HepG2 (cell line): ENCODE measurements around the gene SPRED2. TPM values are rescaled to one million over a fixed set of nuclear protein-coding genes. Genes with fewer than 3 reads are reported as not detected.

Experiments
- BRD4 ChIP-seq: sonication (generic); formaldehyde crosslinking; IDR thresholded peaks from 2 replicates; pipeline ENCODE4 v1.4.0; 2020; ENCODE audit warnings: missing genetic modification reagents
- SOX13 ChIP-seq, 3 experiments: fragments of 450-650 bp in 1 of 3; sonication (generic) in 1 of 3; formaldehyde crosslinking in 1 of 3; IDR thresholded peaks in 2 of 3; conservative IDR thresholded peaks in 1 of 3; 2 replicates each; pipeline versions ENCODE4 v1.5.0 to v1.6.1; 2016 to 2020; ENCODE audit warnings: antibody characterized with exemption in 1 of 3, mild to moderate bottlenecking in 1 of 3, missing compliant biosample characterization in 1 of 3, missing genetic modification reagents in 1 of 3, moderate library complexity in 1 of 3
- ZNF569 ChIP-seq: sonication (generic); formaldehyde crosslinking; IDR thresholded peaks from 2 replicates; pipeline ENCODE4 v1.5.0; 2020; ENCODE audit warnings: mild to moderate bottlenecking, missing genetic modification reagents, moderate library complexity, borderline replicate concordance
- ZNF672 ChIP-seq: sonication (generic); formaldehyde crosslinking; IDR thresholded peaks from 2 replicates; pipeline ENCODE4 v1.8.1; 2022; ENCODE audit warnings: missing genetic modification reagents
- polyA plus RNA-seq, 8 experiments: library from polyadenylated mRNA; depleted of rRNA in 3 of 8; stranded (reverse) in 7 of 8; unstranded in 1 of 8; fragments of >200 nt; fragmentation: Illumina TruSeq in 4 of 8; extraction: Trizol in 4 of 8; gene quantifications; 2 replicates each; pipeline versions ENCODE4 v1.2.1 to v1.2.3, GENCODE V29; 2011 to 2016; ENCODE audit warnings: low read depth in 4 of 8, missing spikeins in 1 of 8, mixed read lengths in 1 of 8; ENCODE audit not compliant: insufficient read depth in 1 of 8
- total RNA-seq, 5 experiments: library from RNA; depleted of rRNA; stranded (reverse); fragments of >200 nt; fragmentation: Illumina TruSeq; extraction: Trizol; gene quantifications; 2 replicates each; pipeline ENCODE4 v1.2.3, GENCODE V29; 2016; ENCODE audit warnings: low read depth in 1 of 5
- TF ChIP-seq, protein P1 (sequence below): sonication (generic); formaldehyde crosslinking; IDR thresholded peaks from 2 replicates; pipeline ENCODE4 v1.4.0; 2020; ENCODE audit warnings: mild to moderate bottlenecking, missing genetic modification reagents, borderline replicate concordance
- TF ChIP-seq, protein P2 (sequence below): sonication (generic); formaldehyde crosslinking; IDR thresholded peaks from 2 replicates; pipeline ENCODE4 v1.4.0; 2020; ENCODE audit warnings: missing genetic modification reagents
- TF ChIP-seq, protein P3 (sequence below): sonication (generic); formaldehyde crosslinking; IDR thresholded peaks from 2 replicates; pipeline ENCODE4 v1.5.0; 2020; ENCODE audit warnings: mild to moderate bottlenecking, missing genetic modification reagents, moderate library complexity
- TF ChIP-seq, protein P4 (sequence below): sonication (generic); formaldehyde crosslinking; IDR thresholded peaks from 2 replicates; pipeline ENCODE4 v1.9.0; 2022; ENCODE audit warnings: missing genetic modification reagents, mild to moderate bottlenecking, borderline replicate concordance
- TF ChIP-seq, protein P5 (sequence below): sonication (generic); formaldehyde crosslinking; IDR thresholded peaks from 2 replicates; pipeline ENCODE4 v1.5.1; 2020; ENCODE audit warnings: missing genetic modification reagents, mild to moderate bottlenecking, borderline replicate concordance
- TF ChIP-seq, protein P6 (sequence below): sonication (generic); formaldehyde crosslinking; IDR thresholded peaks from 2 replicates; pipeline ENCODE4 v1.9.0; 2021; ENCODE audit warnings: missing genetic modification reagents, borderline replicate concordance

SPRED2 gene
- total and polyA plus RNA-seq, 2 of the 13 experiments (the other 11 are each of a cell fraction or from before 2014, with no cell fraction given), result 13.0 to 37.0 TPM

DNA sequence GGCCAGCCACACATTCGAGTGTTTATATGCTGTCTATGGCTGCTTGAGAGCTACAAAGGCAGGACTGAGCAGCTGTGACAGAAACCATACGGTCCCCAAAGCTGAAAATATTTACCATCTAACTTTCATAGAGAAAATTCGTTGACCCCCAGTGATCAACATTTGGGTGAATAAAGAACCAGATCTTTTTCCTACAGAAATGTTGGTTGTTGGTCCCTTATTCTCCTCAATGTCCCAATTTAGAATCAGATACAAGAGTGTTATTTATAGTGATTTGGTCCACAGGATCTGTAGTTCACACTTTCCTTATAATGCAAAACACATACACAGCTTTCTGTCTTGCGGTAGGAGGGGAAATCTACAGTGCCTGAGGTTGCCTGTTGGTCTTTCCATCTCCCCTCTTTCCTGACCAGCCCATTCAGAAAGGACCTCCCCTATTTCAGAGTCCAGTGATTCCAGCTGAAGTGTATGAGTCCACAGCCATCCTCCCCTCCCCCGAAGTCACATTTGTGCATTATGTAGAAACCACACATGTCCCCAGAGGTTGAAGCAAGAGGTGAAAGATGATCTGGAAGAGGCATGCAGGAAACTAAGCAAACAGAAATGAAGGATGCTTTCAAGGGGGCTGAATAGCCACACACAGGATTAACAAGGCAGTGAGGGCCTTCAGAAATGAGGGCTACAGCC lies 61.9 kb downstream of the SPRED2 start (continued):
- TF ChIP-seq, protein P1, sequence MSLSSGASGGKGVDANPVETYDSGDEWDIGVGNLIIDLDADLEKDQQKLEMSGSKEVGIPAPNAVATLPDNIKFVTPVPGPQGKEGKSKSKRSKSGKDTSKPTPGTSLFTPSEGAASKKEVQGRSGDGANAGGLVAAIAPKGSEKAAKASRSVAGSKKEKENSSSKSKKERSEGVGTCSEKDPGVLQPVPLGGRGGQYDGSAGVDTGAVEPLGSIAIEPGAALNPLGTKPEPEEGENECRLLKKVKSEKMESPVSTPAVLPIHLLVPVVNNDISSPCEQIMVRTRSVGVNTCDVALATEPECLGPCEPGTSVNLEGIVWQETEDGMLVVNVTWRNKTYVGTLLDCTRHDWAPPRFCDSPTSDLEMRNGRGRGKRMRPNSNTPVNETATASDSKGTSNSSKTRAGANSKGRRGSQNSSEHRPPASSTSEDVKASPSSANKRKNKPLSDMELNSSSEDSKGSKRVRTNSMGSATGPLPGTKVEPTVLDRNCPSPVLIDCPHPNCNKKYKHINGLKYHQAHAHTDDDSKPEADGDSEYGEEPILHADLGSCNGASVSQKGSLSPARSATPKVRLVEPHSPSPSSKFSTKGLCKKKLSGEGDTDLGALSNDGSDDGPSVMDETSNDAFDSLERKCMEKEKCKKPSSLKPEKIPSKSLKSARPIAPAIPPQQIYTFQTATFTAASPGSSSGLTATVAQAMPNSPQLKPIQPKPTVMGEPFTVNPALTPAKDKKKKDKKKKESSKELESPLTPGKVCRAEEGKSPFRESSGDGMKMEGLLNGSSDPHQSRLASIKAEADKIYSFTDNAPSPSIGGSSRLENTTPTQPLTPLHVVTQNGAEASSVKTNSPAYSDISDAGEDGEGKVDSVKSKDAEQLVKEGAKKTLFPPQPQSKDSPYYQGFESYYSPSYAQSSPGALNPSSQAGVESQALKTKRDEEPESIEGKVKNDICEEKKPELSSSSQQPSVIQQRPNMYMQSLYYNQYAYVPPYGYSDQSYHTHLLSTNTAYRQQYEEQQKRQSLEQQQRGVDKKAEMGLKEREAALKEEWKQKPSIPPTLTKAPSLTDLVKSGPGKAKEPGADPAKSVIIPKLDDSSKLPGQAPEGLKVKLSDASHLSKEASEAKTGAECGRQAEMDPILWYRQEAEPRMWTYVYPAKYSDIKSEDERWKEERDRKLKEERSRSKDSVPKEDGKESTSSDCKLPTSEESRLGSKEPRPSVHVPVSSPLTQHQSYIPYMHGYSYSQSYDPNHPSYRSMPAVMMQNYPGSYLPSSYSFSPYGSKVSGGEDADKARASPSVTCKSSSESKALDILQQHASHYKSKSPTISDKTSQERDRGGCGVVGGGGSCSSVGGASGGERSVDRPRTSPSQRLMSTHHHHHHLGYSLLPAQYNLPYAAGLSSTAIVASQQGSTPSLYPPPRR (CRISPR knock-in tag), result no peak
- TF ChIP-seq, protein P2, sequence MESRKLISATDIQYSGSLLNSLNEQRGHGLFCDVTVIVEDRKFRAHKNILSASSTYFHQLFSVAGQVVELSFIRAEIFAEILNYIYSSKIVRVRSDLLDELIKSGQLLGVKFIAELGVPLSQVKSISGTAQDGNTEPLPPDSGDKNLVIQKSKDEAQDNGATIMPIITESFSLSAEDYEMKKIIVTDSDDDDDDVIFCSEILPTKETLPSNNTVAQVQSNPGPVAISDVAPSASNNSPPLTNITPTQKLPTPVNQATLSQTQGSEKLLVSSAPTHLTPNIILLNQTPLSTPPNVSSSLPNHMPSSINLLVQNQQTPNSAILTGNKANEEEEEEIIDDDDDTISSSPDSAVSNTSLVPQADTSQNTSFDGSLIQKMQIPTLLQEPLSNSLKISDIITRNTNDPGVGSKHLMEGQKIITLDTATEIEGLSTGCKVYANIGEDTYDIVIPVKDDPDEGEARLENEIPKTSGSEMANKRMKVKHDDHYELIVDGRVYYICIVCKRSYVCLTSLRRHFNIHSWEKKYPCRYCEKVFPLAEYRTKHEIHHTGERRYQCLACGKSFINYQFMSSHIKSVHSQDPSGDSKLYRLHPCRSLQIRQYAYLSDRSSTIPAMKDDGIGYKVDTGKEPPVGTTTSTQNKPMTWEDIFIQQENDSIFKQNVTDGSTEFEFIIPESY (CRISPR knock-in tag), result no peak
- TF ChIP-seq ZNF569 (no peak), SOX13 (IDR thresholded peaks at IDR 0.05) (no peak), SOX13 (CRISPR knock-in tag; conservative IDR thresholded peaks at IDR 0.05 in 1 of 2, IDR thresholded peaks at IDR 0.05 in 1 of 2) (peak in 1 of 2 experiments; percentile 80; a peak in 2 of 4 replicates), ZNF672 (CRISPR knock-in tag) (no peak), BRD4 (CRISPR knock-in tag) (peak; percentile 66; the same call in 1 of the 2 replicates)
- TF ChIP-seq, protein P3, sequence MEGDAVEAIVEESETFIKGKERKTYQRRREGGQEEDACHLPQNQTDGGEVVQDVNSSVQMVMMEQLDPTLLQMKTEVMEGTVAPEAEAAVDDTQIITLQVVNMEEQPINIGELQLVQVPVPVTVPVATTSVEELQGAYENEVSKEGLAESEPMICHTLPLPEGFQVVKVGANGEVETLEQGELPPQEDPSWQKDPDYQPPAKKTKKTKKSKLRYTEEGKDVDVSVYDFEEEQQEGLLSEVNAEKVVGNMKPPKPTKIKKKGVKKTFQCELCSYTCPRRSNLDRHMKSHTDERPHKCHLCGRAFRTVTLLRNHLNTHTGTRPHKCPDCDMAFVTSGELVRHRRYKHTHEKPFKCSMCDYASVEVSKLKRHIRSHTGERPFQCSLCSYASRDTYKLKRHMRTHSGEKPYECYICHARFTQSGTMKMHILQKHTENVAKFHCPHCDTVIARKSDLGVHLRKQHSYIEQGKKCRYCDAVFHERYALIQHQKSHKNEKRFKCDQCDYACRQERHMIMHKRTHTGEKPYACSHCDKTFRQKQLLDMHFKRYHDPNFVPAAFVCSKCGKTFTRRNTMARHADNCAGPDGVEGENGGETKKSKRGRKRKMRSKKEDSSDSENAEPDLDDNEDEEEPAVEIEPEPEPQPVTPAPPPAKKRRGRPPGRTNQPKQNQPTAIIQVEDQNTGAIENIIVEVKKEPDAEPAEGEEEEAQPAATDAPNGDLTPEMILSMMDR (CRISPR knock-in tag), result no peak
- TF ChIP-seq, protein P4, sequence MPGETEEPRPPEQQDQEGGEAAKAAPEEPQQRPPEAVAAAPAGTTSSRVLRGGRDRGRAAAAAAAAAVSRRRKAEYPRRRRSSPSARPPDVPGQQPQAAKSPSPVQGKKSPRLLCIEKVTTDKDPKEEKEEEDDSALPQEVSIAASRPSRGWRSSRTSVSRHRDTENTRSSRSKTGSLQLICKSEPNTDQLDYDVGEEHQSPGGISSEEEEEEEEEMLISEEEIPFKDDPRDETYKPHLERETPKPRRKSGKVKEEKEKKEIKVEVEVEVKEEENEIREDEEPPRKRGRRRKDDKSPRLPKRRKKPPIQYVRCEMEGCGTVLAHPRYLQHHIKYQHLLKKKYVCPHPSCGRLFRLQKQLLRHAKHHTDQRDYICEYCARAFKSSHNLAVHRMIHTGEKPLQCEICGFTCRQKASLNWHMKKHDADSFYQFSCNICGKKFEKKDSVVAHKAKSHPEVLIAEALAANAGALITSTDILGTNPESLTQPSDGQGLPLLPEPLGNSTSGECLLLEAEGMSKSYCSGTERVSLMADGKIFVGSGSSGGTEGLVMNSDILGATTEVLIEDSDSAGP (CRISPR knock-in tag), result no peak
- TF ChIP-seq, protein P5, sequence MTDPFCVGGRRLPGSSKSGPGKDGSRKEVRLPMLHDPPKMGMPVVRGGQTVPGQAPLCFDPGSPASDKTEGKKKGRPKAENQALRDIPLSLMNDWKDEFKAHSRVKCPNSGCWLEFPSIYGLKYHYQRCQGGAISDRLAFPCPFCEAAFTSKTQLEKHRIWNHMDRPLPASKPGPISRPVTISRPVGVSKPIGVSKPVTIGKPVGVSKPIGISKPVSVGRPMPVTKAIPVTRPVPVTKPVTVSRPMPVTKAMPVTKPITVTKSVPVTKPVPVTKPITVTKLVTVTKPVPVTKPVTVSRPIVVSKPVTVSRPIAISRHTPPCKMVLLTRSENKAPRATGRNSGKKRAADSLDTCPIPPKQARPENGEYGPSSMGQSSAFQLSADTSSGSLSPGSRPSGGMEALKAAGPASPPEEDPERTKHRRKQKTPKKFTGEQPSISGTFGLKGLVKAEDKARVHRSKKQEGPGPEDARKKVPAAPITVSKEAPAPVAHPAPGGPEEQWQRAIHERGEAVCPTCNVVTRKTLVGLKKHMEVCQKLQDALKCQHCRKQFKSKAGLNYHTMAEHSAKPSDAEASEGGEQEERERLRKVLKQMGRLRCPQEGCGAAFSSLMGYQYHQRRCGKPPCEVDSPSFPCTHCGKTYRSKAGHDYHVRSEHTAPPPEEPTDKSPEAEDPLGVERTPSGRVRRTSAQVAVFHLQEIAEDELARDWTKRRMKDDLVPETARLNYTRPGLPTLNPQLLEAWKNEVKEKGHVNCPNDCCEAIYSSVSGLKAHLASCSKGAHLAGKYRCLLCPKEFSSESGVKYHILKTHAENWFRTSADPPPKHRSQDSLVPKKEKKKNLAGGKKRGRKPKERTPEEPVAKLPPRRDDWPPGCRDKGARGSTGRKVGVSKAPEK, result no peak
- TF ChIP-seq, protein P6, sequence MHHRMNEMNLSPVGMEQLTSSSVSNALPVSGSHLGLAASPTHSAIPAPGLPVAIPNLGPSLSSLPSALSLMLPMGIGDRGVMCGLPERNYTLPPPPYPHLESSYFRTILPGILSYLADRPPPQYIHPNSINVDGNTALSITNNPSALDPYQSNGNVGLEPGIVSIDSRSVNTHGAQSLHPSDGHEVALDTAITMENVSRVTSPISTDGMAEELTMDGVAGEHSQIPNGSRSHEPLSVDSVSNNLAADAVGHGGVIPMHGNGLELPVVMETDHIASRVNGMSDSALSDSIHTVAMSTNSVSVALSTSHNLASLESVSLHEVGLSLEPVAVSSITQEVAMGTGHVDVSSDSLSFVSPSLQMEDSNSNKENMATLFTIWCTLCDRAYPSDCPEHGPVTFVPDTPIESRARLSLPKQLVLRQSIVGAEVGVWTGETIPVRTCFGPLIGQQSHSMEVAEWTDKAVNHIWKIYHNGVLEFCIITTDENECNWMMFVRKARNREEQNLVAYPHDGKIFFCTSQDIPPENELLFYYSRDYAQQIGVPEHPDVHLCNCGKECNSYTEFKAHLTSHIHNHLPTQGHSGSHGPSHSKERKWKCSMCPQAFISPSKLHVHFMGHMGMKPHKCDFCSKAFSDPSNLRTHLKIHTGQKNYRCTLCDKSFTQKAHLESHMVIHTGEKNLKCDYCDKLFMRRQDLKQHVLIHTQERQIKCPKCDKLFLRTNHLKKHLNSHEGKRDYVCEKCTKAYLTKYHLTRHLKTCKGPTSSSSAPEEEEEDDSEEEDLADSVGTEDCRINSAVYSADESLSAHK (CRISPR knock-in tag), result no peak
